NB4 (cell line): ENCODE measurements around the gene GRID2.

Experiments
- DNase-seq: peaks from one replicate; pipeline ENCODE4 v3.0.0; 2010; ENCODE audit warnings: low read depth
- H3K4me3 ChIP-seq: one replicate; pipeline ENCODE4 v1.5.1; 2011; ENCODE audit warnings: mild to moderate bottlenecking, low read depth, low read length, moderate library complexity
- CTCF ChIP-seq: IDR thresholded peaks from one replicate; pipeline ENCODE4 v1.5.1; 2012; ENCODE audit warnings: low read depth, low read length
- MAX ChIP-seq: IDR thresholded peaks from 2 replicates; pipeline ENCODE4 v1.6.1; 2011; ENCODE audit warnings: low read depth, low read length
- MYC ChIP-seq: IDR thresholded peaks from 2 replicates; pipeline ENCODE4 v1.6.1; 2011; ENCODE audit warnings: low read depth, low read length
- POLR2A ChIP-seq: IDR thresholded peaks from 2 replicates; pipeline ENCODE4 v1.6.1; 2011; ENCODE audit warnings: mild to moderate bottlenecking; ENCODE audit not compliant: insufficient read length; ENCODE audit errors: extremely low read depth

Gene GRID2

GRCh38 chr4:93568758-93569157 is 1265.0 kb downstream of the GRID2 start:
- no peak for DNase-seq
- TF ChIP-seq CTCF (no peak), POLR2A (no peak), MYC (no peak), MAX (no peak)

GRCh38 chr4:93573285-93573684 is 1269.5 kb downstream of the GRID2 start:
- DNase-seq = no peak
- TF ChIP-seq MYC = no peak
- TF ChIP-seq POLR2A = no peak
- TF ChIP-seq CTCF = no peak
- no peak for TF ChIP-seq MAX
- H3K4me3 ChIP-seq = no peak overlapping the region

More at GRCh38 chr4:93568758-93569157, 1265.0 kb downstream of the GRID2 start:
- H3K4me3 ChIP-seq = no peak overlapping the region

GRCh38 chr4:93578942-93579341 is 1275.2 kb downstream of the GRID2 start:
- no peak overlapping the region for H3K4me3 ChIP-seq
- DNase-seq = no peak
- TF ChIP-seq MAX (no peak), MYC (no peak), POLR2A (no peak), CTCF (no peak)

- no peak for TF ChIP-seq POLR2A
- TF ChIP-seq MAX = no peak
- no peak for TF ChIP-seq CTCF
- TF ChIP-seq MYC = no peak
- no peak overlapping the region for H3K4me3 ChIP-seq
- no peak for DNase-seq
These were observed 1301.4 kb downstream of the GRID2 start for GRCh38 chr4:93605163-93605562.

- no peak for DNase-seq
- H3K4me3 ChIP-seq = no peak overlapping the region
- TF ChIP-seq MYC (no peak), MAX (no peak), POLR2A (no peak), CTCF (no peak)
These were observed 1313.8 kb downstream of the GRID2 start for GRCh38 chr4:93617606-93618005.

GRCh38 chr4:93633721-93634120 is 1330.0 kb downstream of the GRID2 start:
- no peak for DNase-seq
- H3K4me3 ChIP-seq = no peak overlapping the region
- no peak for TF ChIP-seq CTCF
- TF ChIP-seq MAX = no peak
- TF ChIP-seq POLR2A = no peak
- no peak for TF ChIP-seq MYC
